ENCODE results near the gene GAL3ST3.
A peak's percentile ranks its signal among the peaks of the same experiment; 100 is the strongest.
"Not testable (repeated sequence)": the region's sequence is repeated elsewhere in the genome, so short reads cannot be mapped to it uniquely, and the experiment has no call there.

GAL3ST3 gene

DNA sequence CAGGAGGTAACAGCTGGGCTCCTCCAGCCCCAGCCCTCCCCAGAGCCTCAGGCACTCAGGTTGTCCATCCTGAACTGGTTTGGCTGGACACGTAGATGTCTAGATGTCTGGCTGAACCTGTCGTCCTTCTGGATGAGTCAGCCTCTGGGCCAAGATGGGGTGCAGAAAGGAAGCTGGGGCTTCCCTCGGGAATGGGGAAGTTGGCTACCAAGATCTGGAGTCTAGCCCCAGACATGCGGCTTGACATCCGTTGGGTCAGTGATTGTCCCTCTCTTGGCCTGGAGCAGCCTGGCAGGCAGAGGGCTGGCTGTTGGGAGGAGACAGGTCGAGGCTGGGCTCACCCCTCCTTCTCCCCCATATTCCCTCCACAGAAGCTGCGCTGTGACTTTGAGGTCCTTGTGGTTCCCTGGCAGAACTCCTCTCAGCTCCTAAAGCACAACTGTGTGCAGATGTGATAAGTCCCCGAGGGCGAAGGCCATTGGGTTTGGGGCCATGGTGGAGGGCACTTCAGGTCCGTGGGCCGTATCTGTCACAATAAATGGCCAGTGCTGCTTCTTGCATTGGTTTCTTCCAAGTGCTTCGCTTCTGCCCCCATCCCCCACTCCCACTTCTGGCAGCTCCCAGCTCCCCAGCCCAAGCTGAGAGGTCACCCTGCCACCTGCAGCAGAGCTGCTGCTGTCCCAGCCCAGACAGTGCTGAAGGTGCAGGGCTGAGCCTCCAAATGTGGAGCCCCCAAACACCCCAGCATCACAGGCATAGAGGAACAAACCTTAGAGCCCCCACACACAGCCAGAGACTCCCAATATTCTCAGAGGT, 35.8 kb downstream of the GAL3ST3 start:
- no peak for DNase-seq (ENCODE audit: low read depth)

DNA sequence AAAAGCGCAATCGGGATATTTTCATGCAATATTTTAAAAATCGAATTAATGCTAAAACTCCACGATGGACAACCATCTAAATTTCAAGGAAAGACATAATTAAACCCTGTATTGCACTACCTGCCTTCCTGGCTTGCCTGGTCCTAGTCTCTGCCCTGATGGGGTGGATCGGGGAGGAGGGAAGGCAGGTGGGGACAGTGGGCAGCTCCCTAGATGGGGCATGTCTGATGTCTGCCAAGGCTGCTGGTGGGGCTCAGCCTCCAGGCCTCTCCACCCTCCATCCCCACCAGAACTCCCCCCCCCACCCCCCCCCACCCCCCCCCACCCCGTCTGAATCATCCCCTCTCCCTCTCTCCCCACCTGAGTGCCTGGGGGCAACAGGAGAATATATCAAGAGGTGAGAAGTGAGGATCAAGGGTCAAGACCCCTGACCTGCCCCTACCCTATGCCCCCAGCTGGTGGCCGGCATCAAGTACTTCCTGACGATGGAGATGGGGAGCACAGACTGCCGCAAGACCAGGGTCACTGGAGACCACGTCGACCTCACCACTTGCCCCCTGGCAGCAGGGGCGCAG, 36.5 kb downstream of the GAL3ST3 start:
- DNase-seq (ENCODE audit: low read depth): no peak

DNA sequence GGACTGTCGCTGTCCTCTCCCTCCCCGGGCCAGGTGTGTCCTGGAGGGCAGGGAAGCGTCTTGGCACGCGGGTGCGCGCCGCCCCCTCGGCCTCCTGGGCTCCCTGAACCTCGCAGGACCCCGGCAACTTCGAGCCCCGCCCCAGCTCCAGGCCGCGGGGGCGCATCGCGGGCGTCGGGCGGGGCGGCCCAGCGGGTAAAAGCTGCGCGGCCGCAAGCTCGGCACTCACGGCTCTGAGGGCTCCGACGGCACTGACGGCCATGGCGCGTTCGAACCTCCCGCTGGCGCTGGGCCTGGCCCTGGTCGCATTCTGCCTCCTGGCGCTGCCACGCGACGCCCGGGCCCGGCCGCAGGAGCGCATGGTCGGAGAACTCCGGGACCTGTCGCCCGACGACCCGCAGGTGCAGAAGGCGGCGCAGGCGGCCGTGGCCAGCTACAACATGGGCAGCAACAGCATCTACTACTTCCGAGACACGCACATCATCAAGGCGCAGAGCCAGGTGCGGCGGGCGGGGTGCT, 37.1 kb downstream of the GAL3ST3 start, which contains the start of gene CST6:
CST6 (plus strand) TSS at position 224 of the 519 bp plus-strand sequence; CDS start at position 261, 37 bp downstream.
- no peak for DNase-seq (ENCODE audit: low read depth)

DNA sequence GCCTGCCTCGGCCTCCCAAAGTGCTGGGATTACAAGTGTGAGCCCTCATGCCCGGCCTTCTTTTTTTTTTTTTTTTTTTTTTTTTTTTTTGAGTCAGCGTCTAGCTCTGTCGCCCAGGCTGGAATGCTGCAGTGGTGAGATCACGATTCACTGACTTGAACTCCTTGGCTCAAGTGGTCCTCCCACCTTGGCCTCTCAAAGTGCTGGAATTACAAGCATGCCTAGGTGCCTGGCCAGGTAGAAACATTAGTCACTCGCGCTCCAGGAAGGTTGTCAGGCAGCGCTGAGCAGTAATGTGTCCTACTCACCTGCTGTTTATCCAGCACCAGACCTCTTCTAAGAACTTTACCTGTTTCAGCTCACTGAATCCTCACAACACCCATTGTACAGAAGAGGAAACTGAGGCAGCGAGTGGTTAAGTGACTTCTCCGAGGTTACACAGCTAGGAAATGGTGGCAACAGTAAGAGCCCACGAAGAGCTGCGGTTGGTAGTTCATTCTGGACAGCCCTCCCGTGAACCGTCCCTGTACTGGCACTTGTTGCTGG, 37.6 kb downstream of the GAL3ST3 start:
- DNase-seq (ENCODE audit: low read depth): no peak

DNA sequence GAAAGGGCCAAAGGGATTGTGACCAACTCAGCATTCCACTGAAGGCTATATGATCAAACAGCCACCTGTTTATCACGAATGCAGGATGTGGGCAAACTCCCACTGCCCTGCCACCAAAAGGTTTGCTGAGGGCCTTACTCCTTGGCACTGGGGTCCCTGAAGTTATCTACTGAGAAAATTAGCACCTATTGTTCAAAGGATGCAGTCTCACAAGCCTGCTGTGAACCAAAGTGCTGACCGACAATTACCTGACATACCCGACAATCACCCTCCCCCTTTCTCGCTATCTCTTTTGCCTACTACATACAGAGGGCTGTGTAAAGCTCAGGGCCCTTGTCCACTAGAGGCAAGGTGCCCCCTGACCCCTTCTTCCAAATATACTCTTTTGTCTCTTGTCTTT, 38.9 kb downstream of the GAL3ST3 start:
- DNase-seq (ENCODE audit: low read depth): not testable (repeated sequence)

DNA sequence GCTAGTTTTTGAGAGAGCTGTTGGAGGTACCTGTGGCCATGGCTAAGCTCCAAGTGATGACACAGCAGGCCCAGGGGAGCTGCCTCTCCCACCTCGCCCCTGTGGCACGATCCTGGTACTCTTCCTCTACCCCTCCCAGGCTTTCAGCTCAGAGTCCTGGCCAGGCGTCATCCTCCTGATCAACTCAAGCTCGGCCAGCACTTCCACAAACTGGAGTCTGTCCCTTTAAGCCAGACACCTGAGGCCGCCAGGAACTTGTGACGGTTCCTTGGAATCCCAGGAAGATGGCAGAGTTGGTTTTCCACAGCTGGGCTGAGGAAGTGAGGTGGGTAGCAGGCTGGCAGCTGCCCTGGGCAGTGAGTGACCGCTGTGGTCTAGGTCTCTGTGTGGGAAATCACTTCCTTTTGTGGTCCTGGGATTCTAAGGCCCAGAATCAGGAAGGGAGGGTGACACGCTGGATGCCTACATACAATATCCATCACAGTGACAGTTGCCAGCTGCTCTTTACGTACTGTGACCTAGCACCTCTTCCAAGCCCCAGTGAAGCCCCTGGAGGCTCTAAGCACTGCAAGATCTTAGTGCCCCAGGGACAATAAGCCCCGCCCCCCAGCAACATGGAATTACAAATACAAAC, 40.4 kb downstream of the GAL3ST3 start:
- no peak for DNase-seq (ENCODE audit: low read depth)

DNA sequence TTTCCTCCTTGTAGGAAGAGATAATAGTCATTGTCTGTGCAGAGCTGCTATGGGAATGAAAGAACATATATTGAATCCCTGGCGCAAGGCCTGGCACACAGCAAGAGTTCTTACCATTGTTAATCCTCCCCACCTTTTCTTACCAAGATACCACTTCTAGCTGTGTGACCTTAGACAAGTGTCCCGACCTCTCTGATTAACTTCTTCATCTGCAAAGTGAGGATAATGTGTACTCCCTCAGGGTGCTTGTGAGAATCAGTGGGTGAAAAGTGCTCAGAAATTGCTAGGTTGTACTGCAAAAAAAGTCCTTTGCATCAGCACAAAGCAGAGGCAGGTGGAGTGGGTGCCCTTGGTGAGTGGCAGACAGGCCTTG, 40.9 kb downstream of the GAL3ST3 start:
- DNase-seq (ENCODE audit: low read depth): no peak

DNA sequence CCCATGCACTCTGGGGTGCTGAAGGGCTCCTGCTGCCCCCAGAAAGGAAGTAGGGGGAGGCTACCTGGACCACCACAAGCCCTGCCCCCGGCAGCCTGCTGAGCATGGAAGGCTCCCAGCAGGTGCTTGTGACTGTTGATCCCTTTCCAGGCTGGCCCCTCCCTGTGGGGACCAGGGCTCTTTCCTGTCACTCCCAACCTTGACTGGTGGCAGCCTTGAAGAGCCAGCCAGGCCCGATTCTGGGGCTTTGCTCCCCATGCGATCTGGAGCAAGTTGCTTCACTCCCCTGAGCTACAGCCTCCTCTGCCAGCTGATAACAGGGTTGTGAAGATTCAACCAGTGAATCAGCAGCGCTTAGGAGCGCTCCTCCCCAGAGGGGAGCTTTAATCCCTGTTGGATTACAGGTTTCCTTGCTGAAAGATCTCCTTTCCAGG, 41.7 kb downstream of the GAL3ST3 start:
- DNase-seq (ENCODE audit: low read depth): no peak

DNA sequence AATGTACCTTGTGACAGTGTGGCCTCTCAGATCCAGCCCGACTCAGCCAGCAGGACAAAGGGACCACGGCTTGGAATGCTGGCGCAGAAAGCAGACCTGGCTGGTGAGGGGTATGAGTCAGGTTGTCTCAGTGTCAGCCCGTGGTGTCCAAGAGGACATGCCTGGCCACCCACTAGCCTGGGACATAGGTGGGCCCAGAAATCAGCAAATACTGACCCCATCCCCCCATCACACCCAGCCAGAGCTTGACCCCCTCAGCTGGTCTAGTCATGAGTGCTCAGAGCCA, 42.1 kb downstream of the GAL3ST3 start:
- no peak for DNase-seq (ENCODE audit: low read depth)

DNA sequence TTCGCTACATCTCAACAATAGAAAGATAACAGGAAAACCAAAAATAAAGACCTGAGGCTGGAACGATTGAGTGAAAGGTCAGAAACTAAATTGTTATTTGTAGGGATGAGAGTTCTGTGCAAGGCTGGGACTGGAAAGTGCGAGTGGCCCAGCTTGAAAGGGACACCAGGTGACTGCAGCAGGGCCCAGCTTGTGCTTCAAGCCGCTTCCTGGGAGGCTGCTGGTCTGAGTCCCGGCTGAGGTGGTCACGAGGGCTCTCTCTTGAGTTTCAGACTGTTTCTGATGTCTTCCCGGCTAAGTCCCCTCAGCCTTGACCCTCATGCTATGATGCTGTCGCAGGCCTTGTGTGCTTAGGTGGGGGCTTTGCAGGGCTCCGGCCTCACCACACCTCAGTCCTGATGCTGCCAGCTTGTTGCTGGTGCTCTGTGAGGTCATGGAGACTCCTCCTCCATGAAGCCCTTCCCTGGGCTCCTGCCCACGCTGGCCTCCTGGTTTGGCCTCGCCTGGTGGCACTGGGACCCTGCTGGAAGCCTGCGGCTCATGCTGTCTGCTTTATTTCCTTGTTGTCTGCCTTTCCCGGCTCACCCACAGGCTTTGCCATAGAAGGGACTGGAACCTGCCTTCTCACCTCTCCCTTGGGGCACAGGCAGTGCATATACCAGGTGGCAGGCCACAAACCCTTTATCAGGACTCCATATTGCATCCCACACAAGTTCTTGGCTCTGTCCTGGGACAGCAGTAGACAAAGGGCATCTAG, 42.6 kb downstream of the GAL3ST3 start:
- DNase-seq (ENCODE audit: low read depth): no peak

DNA sequence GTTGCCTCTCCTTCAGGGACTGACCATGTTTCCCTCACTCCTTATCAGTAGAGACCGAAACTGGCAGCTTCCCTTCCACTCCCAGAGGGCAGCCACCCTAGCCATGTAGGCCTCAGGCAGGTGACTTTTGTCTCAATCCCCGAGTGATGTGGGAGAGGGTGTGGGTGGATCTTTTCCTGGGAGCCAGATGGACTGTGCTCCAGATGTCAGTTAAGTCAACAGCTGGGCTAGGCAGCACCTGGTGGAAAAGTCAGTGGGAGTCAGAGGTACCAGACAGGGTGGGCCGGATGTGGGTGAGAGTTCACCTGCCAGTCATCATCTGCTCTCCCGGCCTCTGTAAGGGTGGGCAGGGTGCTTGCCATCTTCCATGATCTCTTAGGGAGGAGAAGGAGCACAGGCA, 44.8 kb downstream of the GAL3ST3 start:
- no peak for DNase-seq (ENCODE audit: low read depth)

DNA sequence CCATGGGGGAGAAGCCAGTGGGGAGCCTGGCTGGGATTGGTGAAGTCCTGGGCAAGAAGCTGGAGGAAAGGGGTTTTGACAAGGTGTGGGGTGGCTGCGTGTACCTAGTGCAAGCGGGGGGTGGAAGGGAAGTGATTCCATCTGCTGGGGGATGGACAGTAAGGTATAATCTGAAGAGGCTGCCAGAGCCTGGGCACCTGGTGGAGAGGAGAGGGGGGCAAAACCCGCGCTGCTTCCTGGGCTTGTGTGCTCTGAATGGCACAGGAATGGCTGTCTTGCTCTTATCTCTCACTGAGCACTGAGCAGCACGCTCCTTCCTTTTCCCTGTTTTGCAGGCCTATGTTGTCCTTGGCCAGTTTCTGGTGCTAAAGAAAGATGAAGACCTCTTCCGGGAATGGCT, 45.7 kb downstream of the GAL3ST3 start:
- no peak for DNase-seq (ENCODE audit: low read depth)

DNA sequence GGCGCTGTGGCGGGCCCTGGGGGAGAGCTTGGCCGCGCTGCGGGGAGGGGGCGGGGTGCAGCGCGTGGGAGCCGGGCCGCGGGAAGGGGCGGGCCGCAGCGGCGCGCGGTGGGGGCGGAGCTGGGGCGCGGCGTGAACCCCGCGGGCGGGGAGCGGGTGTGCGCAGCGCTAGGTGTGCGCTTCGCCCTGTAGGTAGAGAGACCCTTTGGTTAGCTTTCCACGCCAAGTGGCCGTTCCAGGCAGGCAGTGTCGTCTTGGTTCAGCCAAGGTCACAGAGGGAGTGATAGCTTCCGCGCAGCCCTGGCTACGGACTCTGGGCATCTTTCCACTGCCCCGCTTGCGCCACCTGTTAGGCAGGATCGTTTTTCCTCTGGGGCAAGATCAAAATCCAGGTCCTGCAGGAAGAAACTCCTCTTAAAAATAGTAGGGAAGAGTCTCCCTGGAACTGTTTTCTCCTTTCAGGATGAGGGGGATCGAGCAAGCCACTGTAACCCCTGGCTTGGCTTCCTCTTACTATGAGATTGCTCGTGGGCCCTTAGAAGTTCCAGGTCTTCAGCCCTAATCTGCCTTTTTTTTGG, 46.2 kb downstream of the GAL3ST3 start:
- DNase-seq (ENCODE audit: low read depth): no peak

DNA sequence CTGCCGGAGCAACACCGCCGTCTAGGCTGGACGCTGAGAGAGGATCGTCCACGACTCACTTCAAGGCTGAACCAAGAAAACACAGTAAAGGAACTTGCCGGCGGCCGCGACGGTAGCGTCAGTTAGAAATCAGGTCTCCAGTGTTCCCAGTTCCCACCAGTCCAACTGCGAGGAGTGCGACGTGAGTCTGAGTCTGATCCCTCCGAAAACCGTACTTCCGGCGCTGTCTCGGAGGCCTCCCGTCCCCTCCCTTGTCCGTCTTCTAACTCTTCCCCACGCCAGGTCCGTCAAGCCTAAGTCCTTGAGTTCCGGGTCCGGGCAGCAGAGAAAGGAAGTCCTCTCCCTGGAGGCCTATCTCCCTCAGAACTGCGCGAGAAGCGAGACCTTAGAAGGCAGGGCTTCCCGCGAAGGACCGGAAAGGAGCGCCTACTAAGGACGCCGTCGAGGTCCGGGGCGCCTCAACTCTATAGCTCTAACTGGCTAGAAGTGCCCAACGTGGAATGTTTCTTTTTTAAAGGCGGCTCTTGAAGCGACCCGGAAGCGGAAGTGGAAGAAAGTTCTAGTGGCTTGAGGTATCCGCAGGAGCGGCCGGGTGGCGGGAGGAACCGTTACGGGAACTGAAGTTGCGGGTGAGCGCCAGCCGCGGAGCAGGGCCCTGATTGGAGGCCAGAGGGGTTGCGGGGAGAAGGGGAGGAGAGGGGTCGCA, 46.9 kb downstream of the GAL3ST3 start, which contains the start of the genes BANF1 and EIF1AD:
BANF1 (plus strand) TSS at position 562 of the 706 bp plus-strand sequence. CDS start 748 bp downstream, outside the sequence.
EIF1AD (minus strand) TSS at position 216 of the 706 bp plus-strand sequence. CDS start 1,768 bp downstream, outside the sequence.
- DNase-seq (ENCODE audit: low read depth): peak; percentile 83

DNA sequence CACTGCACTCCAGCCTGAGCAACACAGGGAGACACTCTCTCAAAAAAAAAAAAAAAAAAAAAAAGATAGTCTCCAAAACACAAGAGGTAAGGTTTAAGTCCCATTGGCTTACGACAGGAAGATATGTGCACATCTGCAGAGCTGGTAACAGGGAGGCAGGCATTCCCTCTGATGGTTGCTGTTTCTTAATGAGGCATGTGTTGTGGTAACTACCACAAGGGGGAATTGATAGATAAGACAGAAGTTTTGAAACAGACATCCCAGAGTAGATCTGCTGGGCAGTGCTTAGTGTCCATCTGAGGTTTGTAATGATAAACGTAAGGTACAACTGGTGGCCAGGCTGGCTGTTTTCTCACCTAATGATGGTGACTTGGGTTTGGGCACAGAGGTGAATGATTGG, 51.7 kb downstream of the GAL3ST3 start:
- no peak for DNase-seq (ENCODE audit: low read depth)

DNA sequence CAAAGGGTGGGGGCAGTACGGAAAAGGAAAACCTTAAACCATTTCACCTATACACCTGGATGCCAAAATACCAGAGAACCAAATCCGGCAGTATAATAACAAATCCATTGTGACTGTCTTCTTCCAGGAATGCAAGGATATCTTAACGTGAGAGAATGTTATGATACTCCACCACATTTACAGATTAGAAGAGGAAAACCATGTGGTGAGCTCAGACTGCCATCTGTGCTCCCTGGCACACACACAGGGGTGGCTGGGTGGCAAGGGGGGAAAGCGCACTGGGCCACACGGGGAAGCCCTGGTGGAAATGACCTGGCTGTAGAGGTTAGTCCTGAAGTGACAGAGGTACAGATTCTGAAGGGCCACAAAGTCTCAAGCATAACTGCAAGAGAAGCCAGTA, 56.9 kb downstream of the GAL3ST3 start:
- DNase-seq (ENCODE audit: low read depth): no peak
